OCI-LY3 (cell line): ENCODE results near the gene CYSLTR2.
A peak's percentile ranks its signal among the peaks of the same experiment; 100 is the strongest.

ENCODE experiments used
- H2AFZ ChIP-seq: fragments of 200-600, 300-600 bp; shearing (Covaris generic); 2 replicates; pipeline ENCODE4 v1.6.0; 2014; ENCODE audit warnings: antibody characterized with exemption, low read depth, low read length
- H3K27ac ChIP-seq: fragments of 200-600, 300-600 bp; sonication (generic); 2 replicates; pipeline ENCODE4 v1.5.1; 2014; ENCODE audit warnings: mild to moderate bottlenecking, low read length, moderate library complexity, mixed read lengths
- H3K27me3 ChIP-seq: fragments of 200-600, 300-600 bp; sonication (generic); 2 replicates; pipeline ENCODE4 v1.6.1; 2014; ENCODE audit warnings: low read depth, low read length, mixed read lengths
- H3K36me3 ChIP-seq: fragments of 200-600, 300-600 bp; sonication (generic); replicated peaks from 2 replicates; pipeline ENCODE3; 2014; ENCODE audit warnings: low read depth, low read length, mixed read lengths
- H3K4me1 ChIP-seq: fragments of 300-600, 200-600 bp; sonication (generic); 2 replicates; pipeline ENCODE4 v1.6.1; 2014; ENCODE audit warnings: low read length, mixed read lengths
- H3K4me2 ChIP-seq: fragments of 200-600, 300-600 bp; sonication (generic); 2 replicates; pipeline ENCODE4 v1.6.1; 2014; ENCODE audit warnings: low read length, mixed read lengths
- H3K4me3 ChIP-seq: fragments of 300-600, 200-600 bp; sonication (generic); 2 replicates; pipeline ENCODE4 v1.5.1; 2014; ENCODE audit warnings: antibody characterized with exemption, mild to moderate bottlenecking, low read length, moderate library complexity
- H3K79me2 ChIP-seq: fragments of 300-600, 200-600 bp; shearing (Covaris generic); 2 replicates; pipeline ENCODE4 v1.6.1; 2014; ENCODE audit warnings: mild to moderate bottlenecking, low read length, mixed read lengths
- H3K9ac ChIP-seq: fragments of 300-600, 200-600 bp; shearing (Covaris generic); 2 replicates; pipeline ENCODE4 v1.6.0; 2014; ENCODE audit warnings: mild to moderate bottlenecking, low read length, moderate library complexity
- H3K9me3 ChIP-seq: fragments of 200-600, 300-600 bp; shearing (Covaris generic); 2 replicates; pipeline ENCODE4 v1.6.1; 2014; ENCODE audit warnings: low read length, mixed read lengths; ENCODE audit not compliant: insufficient read depth
- H4K20me1 ChIP-seq: fragments of 200-600, 300-600 bp; sonication (generic); 2 replicates; pipeline ENCODE4 v1.6.1; 2016; ENCODE audit warnings: low read length, mixed read lengths; ENCODE audit not compliant: insufficient read depth
- CTCF ChIP-seq: fragments of 200-600, 300-600 bp; sonication (generic); IDR thresholded peaks from 2 replicates; pipeline ENCODE4 v1.5.1; 2014; ENCODE audit warnings: antibody characterized with exemption, low read length, low read depth
- EZH2phosphoT487 ChIP-seq: fragments of 200-600 bp; shearing (Covaris generic); IDR thresholded peaks from 2 replicates; pipeline ENCODE4 v1.6.1; 2018; ENCODE audit warnings: antibody characterized with exemption, mixed run types, low read depth

Gene CYSLTR2

GRCh38 chr13:48642061-48642460 lies 11.7 kb upstream of the CYSLTR2 start:
- Histone ChIP-seq H3K4me3 (no peak overlapping the region), H3K9ac (no peak overlapping the region), H3K27me3 (no peaks in the 10 kb centered on the region), H2AFZ (no peak overlapping the region), H3K79me2 (no peaks in the 10 kb centered on the region), H3K27ac (no peak overlapping the region), H3K9me3 (no peaks in the 10 kb centered on the region), H4K20me1 (no peaks in the 10 kb centered on the region), H3K4me1 (no peaks in the 10 kb centered on the region), H3K36me3 (no peaks in the 10 kb centered on the region), H3K4me2 (no peak overlapping the region)
- TF ChIP-seq EZH2phosphoT487 (no peak), CTCF (no peak)

- H3K27ac ChIP-seq = no peak overlapping the region
- H3K4me1 ChIP-seq = no peaks in the 10 kb centered on the region
- no peaks in the 10 kb centered on the region for H4K20me1 ChIP-seq
- no peak overlapping the region for H3K4me3 ChIP-seq
- TF ChIP-seq EZH2phosphoT487 (no peak), CTCF (peak; percentile 28; the same call in 1 of the 2 replicates)
- no peaks in the 10 kb centered on the region for H3K36me3 ChIP-seq
- no peaks in the 10 kb centered on the region for H3K79me2 ChIP-seq
- no peak overlapping the region for H2AFZ ChIP-seq
- H3K4me2 ChIP-seq = no peak overlapping the region
- no peak overlapping the region for H3K9ac ChIP-seq
- no peaks in the 10 kb centered on the region for H3K27me3 ChIP-seq
- H3K9me3 ChIP-seq = no peaks in the 10 kb centered on the region
Measured at GRCh38 chr13:48643159-48643558, 10.6 kb upstream of the CYSLTR2 start.

- Histone ChIP-seq H3K27me3 (no peaks in the 10 kb centered on the region), H3K4me3 (no peak overlapping the region), H3K9me3 (no peaks in the 10 kb centered on the region), H4K20me1 (no peaks in the 10 kb centered on the region), H3K79me2 (no peaks in the 10 kb centered on the region), H3K4me1 (no peaks in the 10 kb centered on the region), H3K27ac (no peak overlapping the region), H3K4me2 (no peak overlapping the region), H2AFZ (no peak overlapping the region), H3K36me3 (no peaks in the 10 kb centered on the region), H3K9ac (no peak overlapping the region)
- TF ChIP-seq CTCF (no peak), EZH2phosphoT487 (no peak)
Measured at GRCh38 chr13:48644141-48644540, 9.6 kb upstream of the CYSLTR2 start.

- no peak overlapping the region for H2AFZ ChIP-seq
- H3K36me3 ChIP-seq = no peaks in the 10 kb centered on the region
- no peak overlapping the region for H3K27ac ChIP-seq
- no peaks in the 10 kb centered on the region for H3K9me3 ChIP-seq
- H3K4me1 ChIP-seq = no peaks in the 10 kb centered on the region
- no peak overlapping the region for H3K4me2 ChIP-seq
- H3K9ac ChIP-seq = no peak overlapping the region
- no peaks in the 10 kb centered on the region for H4K20me1 ChIP-seq
- no peak for TF ChIP-seq CTCF
- no peak for TF ChIP-seq EZH2phosphoT487
- no peak overlapping the region for H3K4me3 ChIP-seq
- no peaks in the 10 kb centered on the region for H3K27me3 ChIP-seq
- no peaks in the 10 kb centered on the region for H3K79me2 ChIP-seq
Measured at GRCh38 chr13:48644951-48645350, 8.8 kb upstream of the CYSLTR2 start.
